A673 (cell line): ENCODE results near the gene TLE4.

ENCODE experiments used
- EZH2 ChIP-seq: fragments of 200-600 bp; sonication (generic); IDR thresholded peaks from 2 replicates; pipeline ENCODE4 v1.6.1; 2017; ENCODE audit warnings: borderline replicate concordance, low read depth, mild to moderate bottlenecking, mixed read lengths, antibody characterized with exemption, low read length; ENCODE audit not compliant: poor library complexity, severe bottlenecking
- TF ChIP-seq, protein P1 (sequence below): fragments of 300-800, 200-600 bp; sonication (generic); conservative IDR thresholded peaks from 2 replicates; pipeline ENCODE4 v1.5.1; 2017; ENCODE audit warnings: low read depth, mild to moderate bottlenecking, antibody characterized with exemption, low read length, moderate library complexity, mixed read lengths

DNA sequence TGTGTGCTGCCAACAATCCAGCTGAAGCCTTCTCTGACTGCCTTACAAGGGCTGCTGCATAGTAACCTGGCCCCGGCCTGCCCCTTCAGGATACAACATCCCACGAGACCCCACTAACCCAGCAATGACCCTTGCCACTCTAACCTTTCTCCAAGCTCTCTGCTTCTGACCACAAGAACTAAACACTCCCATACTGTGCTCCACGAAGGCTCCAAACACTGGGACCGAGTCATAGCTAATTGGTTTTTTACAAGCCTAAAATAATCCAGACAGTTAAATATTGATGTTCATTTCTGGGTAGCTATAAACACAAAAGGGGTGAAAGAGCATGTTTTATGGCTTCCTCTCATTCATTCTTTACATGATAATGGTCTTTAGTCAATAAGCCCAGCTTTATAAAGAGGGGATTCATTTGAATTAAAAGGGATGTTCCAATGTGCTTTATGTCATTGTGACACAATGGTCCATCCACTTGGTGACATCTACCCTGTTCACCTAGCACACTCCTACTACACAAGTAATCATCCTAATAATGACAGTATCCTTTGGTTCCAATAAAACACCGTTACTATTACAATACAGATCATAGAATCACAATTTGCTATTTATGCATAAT lies 16.2 kb upstream of the TLE4 start:
- no peak for TF ChIP-seq EZH2
- TF ChIP-seq, protein P1, sequence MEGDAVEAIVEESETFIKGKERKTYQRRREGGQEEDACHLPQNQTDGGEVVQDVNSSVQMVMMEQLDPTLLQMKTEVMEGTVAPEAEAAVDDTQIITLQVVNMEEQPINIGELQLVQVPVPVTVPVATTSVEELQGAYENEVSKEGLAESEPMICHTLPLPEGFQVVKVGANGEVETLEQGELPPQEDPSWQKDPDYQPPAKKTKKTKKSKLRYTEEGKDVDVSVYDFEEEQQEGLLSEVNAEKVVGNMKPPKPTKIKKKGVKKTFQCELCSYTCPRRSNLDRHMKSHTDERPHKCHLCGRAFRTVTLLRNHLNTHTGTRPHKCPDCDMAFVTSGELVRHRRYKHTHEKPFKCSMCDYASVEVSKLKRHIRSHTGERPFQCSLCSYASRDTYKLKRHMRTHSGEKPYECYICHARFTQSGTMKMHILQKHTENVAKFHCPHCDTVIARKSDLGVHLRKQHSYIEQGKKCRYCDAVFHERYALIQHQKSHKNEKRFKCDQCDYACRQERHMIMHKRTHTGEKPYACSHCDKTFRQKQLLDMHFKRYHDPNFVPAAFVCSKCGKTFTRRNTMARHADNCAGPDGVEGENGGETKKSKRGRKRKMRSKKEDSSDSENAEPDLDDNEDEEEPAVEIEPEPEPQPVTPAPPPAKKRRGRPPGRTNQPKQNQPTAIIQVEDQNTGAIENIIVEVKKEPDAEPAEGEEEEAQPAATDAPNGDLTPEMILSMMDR: no peak
